ENCODE data around the gene ARSI.

GRCh38 chr5:150300496-150301169, 2.1 kb downstream of the ARSI start:
- TF ChIP-seq CTCF (conservative IDR thresholded peaks at IDR 0.05; ENCODE audit: low read depth, low read length): no peak
- TF ChIP-seq EZH2 (IDR thresholded peaks at IDR 0.05; ENCODE audit: low read length, unreplicated experiment): no peak
- no peak for TF ChIP-seq EZH2phosphoT487 (IDR thresholded peaks at IDR 0.05; ENCODE audit: borderline replicate concordance, low read length)

Data from PC-3 (cell line).